Measurements from ENCODE around the gene AKAP8.
A peak's percentile ranks its signal among the peaks of the same experiment; 100 is the strongest.
"Not testable (repeated sequence)": the region's sequence is repeated elsewhere in the genome, so short reads cannot be mapped to it uniquely, and the experiment has no call there.

AKAP8 gene

GRCh38 chr19:15379083-15379998, at the start of gene AKAP8:
Gene AKAP8 (minus strand): TSS chr19:15379787. CDS start chr19:15379731, 56 bp downstream.
- peak; percentile 97 for DNase-seq (ENCODE audit: low spot score)

- DNase-seq (ENCODE audit: low spot score) = no peak
Observed at GRCh38 chr19:15427991-15428471, 48.4 kb upstream of the AKAP8 start.

- no peak for DNase-seq (ENCODE audit: low spot score)
Observed at GRCh38 chr19:15427350-15427700, 47.7 kb upstream of the AKAP8 start.

DNA sequence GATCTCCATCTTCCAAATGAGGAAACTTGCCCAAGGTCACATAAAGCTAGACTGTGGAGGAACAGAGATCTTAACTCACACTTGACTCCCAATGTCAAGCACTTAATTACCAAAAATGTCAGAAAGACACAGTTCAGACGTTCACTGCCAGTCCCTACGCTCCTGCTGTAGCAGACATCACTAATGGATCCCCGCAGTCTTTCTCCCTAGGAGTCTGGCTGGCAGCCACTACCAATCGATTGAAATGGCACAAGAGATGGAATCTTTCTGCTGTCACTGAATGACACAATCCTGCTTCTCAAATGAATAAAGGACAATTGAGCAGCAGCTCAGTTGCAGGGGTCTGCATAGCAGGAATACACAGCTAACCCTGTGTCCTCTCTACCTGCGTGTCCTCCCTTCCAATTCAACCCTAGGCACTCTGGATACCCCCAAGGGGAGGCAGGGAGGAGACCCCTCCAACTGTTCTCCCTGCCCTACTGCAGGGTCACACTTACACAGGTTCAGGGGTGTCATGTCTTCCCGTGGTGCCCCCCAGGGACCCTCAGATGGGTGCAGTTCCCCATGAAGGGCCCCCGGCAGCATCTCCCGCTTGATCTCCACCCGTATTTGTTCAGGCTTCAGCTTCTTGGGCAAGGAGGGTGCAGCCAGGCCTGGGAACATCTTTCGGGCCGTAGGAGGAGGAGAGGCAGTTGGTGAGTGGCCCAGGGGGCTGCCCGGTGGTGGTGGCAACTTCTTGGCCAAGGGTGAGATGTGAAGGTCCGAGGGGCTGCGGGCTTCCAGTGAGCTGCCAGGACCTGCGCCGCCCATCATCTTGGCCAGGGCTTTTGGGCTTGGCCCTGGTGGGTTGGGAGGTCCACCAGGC, 47.1 kb upstream of the AKAP8 start:
- no peak for DNase-seq (ENCODE audit: low spot score)

- no peak for DNase-seq (ENCODE audit: low spot score)
Observed at GRCh38 chr19:15425321-15425950, 45.8 kb upstream of the AKAP8 start.

- no peak for DNase-seq (ENCODE audit: low spot score)
Observed at GRCh38 chr19:15424692-15425272, 45.2 kb upstream of the AKAP8 start.

- DNase-seq (ENCODE audit: low spot score) = no peak
Observed at GRCh38 chr19:15424121-15424520, 44.5 kb upstream of the AKAP8 start.

GRCh38 chr19:15423130-15423529, 43.5 kb upstream of the AKAP8 start:
- DNase-seq (ENCODE audit: low spot score) = no peak

- no peak for DNase-seq (ENCODE audit: low spot score)
Observed at GRCh38 chr19:15422296-15423075, 42.9 kb upstream of the AKAP8 start.

DNA sequence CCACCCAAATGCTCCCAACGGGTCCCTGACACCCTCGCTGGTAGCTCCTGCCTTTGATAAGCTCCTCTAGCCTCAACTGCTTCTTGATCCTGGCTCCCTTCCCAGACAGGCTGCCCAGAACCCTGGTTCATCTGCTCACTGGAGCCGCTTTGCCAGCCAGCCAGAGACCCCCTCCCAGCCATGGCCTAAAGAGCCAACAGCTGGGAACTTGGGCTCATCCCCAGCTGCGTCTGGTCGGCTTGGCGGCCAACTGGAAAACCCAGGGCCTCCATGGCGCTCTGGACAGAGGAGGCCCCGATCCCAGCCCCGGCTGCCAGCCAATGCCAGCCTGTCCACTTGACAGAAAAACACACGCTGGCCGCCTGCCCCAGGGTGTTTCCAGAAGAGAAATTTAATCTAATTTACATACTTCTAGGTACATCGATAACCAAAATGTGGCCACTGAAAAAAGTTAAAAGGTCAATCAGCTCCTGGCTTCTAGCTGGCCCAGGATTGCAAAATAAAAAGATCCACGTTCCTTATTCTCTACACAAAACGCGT, 42.2 kb upstream of the AKAP8 start:
- peak; percentile 88 for DNase-seq (ENCODE audit: low spot score)

- no peak for DNase-seq (ENCODE audit: low spot score)
Observed at GRCh38 chr19:15421136-15421695, 41.6 kb upstream of the AKAP8 start.

DNA sequence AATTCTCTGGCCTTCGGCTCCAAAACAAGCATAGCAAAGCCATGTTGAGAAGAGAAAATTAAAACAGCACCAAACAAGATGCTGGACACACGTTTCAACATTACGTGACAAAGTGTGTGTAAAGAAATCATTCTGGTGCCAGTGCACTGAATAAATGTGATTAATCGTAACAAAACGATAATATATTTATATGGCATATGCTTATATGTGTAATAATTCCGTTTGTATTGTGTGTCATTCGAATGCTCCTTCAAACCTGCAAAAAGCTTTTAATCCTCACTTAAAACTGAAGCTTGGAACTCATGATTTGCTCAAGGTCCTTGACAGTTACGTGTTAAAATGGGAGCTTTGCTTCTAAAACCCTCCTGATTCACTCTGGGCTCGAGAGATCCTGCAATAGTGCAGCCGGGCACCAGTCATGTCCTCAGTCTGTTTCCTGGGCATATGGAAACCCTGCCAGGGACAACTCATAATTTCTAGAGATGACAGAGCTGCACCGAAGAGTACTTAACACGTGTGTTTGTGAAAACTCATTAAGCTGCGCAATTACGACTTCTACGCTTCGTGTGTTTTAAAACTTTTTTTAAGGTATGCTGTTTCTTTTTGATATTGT, 39.9 kb upstream of the AKAP8 start:
- no peak for DNase-seq (ENCODE audit: low spot score)

DNA sequence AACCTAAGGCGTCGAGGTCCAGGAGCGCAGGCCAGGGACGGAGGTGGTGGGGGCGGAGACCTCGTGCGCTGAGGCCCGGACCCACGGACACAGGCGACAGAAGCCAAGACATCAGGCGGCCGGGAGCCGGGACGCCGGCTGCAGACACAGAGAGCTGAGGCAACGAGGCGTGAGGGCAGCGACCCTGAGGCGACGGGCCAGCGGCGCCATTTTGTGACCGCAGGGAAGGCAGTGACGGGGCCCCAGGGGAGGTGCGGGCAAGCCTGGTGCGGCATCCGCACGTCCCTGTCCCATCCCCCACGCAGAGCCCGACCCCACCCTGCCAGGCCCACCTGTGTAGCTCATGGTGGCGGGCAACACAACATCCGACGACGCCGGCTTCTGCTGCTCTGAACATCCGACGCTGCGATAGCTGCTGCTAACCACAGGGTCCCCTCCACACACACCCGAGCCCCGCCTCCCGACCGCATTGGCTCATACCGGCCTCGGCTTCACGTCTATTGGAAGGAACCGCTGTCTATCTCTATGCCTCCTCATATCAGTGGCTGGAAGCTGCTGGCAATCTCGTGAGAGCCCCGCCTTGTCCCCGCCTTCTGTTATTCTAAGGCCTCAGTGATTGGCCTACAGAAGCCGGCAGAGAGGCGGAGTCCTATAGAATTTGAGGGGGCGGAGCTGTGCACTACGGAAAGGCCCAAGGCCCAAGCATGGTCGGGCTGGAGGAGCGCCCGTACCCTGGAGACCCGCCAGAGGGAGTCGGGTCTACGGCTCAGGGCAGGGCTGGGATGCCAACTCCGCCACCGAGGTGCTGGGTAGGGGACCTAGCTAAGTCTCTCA, 39.2 kb upstream of the AKAP8 start, which contains the start of gene AKAP8L:
Gene AKAP8L (minus strand): TSS at position 410 of the 834 bp plus-strand sequence. CDS start 65 bp downstream, at position 345.
- peak; percentile 99 for DNase-seq (ENCODE audit: low spot score)

DNA sequence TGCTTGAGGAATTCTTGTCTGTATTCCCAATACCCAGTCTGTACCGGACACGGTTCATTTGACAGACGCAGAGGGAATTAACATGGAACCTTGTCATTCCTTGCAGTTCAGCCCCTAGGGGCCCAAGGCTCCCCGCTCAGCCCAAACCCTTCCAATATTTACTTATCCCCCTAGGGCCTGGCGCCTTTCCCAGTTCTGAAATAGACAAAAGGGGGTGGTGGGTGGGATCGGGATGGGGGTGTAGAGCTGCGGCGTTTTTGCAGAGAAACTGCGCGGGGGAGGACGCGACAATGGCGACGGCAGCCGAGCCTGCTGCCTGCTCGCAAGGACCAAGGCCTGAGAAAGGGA, 38.6 kb upstream of the AKAP8 start:
- peak; percentile 77 for DNase-seq (ENCODE audit: low spot score)

GRCh38 chr19:15417699-15418098, 38.1 kb upstream of the AKAP8 start:
- DNase-seq (ENCODE audit: low spot score) = no peak

GRCh38 chr19:15412832-15413231, 33.2 kb upstream of the AKAP8 start:
- no peak for DNase-seq (ENCODE audit: low spot score)

DNA sequence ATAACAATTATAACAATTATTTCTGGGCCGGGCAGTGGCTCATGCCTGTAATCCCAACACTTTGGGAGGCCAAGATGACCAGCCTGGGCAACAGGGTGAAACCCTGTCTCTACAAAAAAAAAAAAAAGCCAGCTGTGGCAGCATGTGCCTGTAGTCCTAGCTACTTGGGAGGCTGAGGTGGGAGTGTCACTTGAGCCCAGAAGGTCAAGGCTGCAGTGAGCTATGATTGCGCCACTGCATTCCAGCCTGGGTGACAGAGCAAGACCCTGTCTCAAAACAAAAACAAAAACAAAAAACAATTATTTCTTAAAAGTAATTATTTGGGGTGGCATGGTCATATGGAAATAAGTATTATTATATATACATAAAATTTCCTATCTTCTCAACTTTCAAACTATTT, 31.8 kb upstream of the AKAP8 start:
- DNase-seq (ENCODE audit: low spot score) = not testable (repeated sequence)

DNA sequence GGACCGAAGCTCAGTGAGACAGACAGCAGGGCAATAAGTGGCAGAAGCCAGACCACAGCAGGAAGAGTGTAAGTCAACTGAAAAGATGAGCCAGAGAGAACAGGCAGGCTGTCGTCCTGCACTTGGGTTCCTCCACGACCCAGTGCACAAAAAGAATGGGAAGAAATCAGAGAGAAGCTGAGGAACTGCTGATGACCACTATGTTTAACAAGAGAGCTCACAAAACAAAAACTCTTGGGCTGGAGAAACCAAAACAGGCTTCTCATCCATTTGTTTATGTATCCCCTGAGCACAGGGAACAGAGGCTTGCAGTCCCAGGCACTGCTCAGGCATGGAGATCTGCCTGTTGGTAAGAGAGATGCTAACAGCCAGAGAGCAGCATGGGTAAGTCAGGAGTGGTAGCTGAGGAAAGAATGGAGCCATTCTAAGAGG, 25.2 kb upstream of the AKAP8 start:
- no peak for DNase-seq (ENCODE audit: low spot score)

All from putamen (tissue), 1 donor.